HG02973 (cell line): Measurements from ENCODE around the gene BCKDK.
"Not testable (repeated sequence)": the region's sequence is repeated elsewhere in the genome, so short reads cannot be mapped to it uniquely, and the experiment has no call there.

Experiments used
- ATAC-seq: cut with Tn5 transposase; IDR thresholded peaks from one replicate; pipeline ENCODE4 v1.9.1; 2021; ENCODE audit warnings: moderate library complexity; ENCODE audit not compliant: unreplicated experiment

Gene BCKDK

GRCh38 chr16:31120129-31120528 is 11.9 kb downstream of the BCKDK start:
- no peak for ATAC-seq

GRCh38 chr16:31125844-31126243 is 17.7 kb downstream of the BCKDK start:
- no peak for ATAC-seq

- ATAC-seq = no peak
Measured at GRCh38 chr16:31127182-31127581, 19.0 kb downstream of the BCKDK start.

GRCh38 chr16:31128711-31129567 is 20.8 kb downstream of the BCKDK start:
- ATAC-seq = no peak

- ATAC-seq = no peak
Measured at GRCh38 chr16:31129568-31130335, 21.6 kb downstream of the BCKDK start.

GRCh38 chr16:31130336-31130891 is 22.2 kb downstream of the BCKDK start:
- ATAC-seq = no peak

- no peak for ATAC-seq
Measured at GRCh38 chr16:31130899-31131298, 22.7 kb downstream of the BCKDK start.

GRCh38 chr16:31131416-31131815 is 23.2 kb downstream of the BCKDK start:
- no peak for ATAC-seq

GRCh38 chr16:31131841-31132271 is 23.7 kb downstream of the BCKDK start:
- no peak for ATAC-seq

GRCh38 chr16:31132303-31132979 is 24.3 kb downstream of the BCKDK start:
- ATAC-seq = no peak

- ATAC-seq = no peak
Measured at GRCh38 chr16:31133046-31133501, 24.9 kb downstream of the BCKDK start.

- ATAC-seq = no peak
Measured at GRCh38 chr16:31134091-31134571, 25.9 kb downstream of the BCKDK start.

- ATAC-seq = no peak
Measured at GRCh38 chr16:31134625-31135534, 26.7 kb downstream of the BCKDK start.

GRCh38 chr16:31135535-31136286 is 27.5 kb downstream of the BCKDK start, which contains the start of gene PRSS8:
Gene PRSS8 (minus strand): TSS chr16:31135727. CDS start chr16:31135498, 229 bp downstream.
- no peak for ATAC-seq

GRCh38 chr16:31136287-31136662 is 28.1 kb downstream of the BCKDK start:
- no peak for ATAC-seq

- not testable (repeated sequence) for ATAC-seq
Measured at GRCh38 chr16:31136822-31137499, 28.8 kb downstream of the BCKDK start.

- no peak for ATAC-seq
Measured at GRCh38 chr16:31138621-31139578, 30.7 kb downstream of the BCKDK start.
